Occipital lobe (tissue), 2 donors: ENCODE results near the gene PTTG1. TPM values are rescaled to one million over a fixed set of nuclear protein-coding genes. Genes with fewer than 3 reads are reported as not detected.
"Not testable (repeated sequence)": the region's sequence is repeated elsewhere in the genome, so short reads cannot be mapped to it uniquely, and the experiment has no call there.

ENCODE experiments used
- DNase-seq: peaks from one replicate; lab custom pipeline; 2025; lab: John Stamatoyannopoulos, UW
- total RNA-seq: library from RNA; depleted of rRNA; stranded (reverse); fragments of >200 nt; gene quantifications from one replicate; pipeline ENCODE4 v1.2.3, GENCODE V29; 2014

The PTTG1 gene
- total RNA-seq, 1 donor from 2014 or later: 10.8 TPM

- no peak for DNase-seq
These were observed 1.4 kb downstream of the PTTG1 start for GRCh38 chr5:160423099-160423498.

- no peak for DNase-seq
These were observed 6.0 kb downstream of the PTTG1 start for GRCh38 chr5:160427607-160428006.

GRCh38 chr5:160432196-160432595, 10.5 kb downstream of the PTTG1 start:
- no peak for DNase-seq

GRCh38 chr5:160432787-160433186, 11.1 kb downstream of the PTTG1 start:
- DNase-seq: no peak

GRCh38 chr5:160434022-160434531, 12.4 kb downstream of the PTTG1 start:
- DNase-seq: peak; percentile 65

- DNase-seq: no peak
These were observed 13.9 kb downstream of the PTTG1 start for GRCh38 chr5:160435532-160435931.

GRCh38 chr5:160436017-160436416, 14.4 kb downstream of the PTTG1 start:
- DNase-seq: no peak

GRCh38 chr5:160436661-160437060, 15.0 kb downstream of the PTTG1 start:
- not testable (repeated sequence) for DNase-seq

- no peak for DNase-seq
These were observed 15.6 kb downstream of the PTTG1 start for GRCh38 chr5:160437271-160437670.

- DNase-seq: peak; percentile 38
These were observed 16.9 kb downstream of the PTTG1 start for GRCh38 chr5:160438316-160439204.

GRCh38 chr5:160439205-160439600, 17.5 kb downstream of the PTTG1 start:
- peak; percentile 66 for DNase-seq

- no peak for DNase-seq
These were observed 19.7 kb downstream of the PTTG1 start for GRCh38 chr5:160441311-160441781.

GRCh38 chr5:160442824-160443431, 21.3 kb downstream of the PTTG1 start:
- DNase-seq: no peak

- no peak for DNase-seq
These were observed 22.8 kb downstream of the PTTG1 start for GRCh38 chr5:160444407-160444806.

- DNase-seq: no peak
These were observed 23.5 kb downstream of the PTTG1 start for GRCh38 chr5:160445132-160445531.

GRCh38 chr5:160445751-160446150, 24.1 kb downstream of the PTTG1 start:
- DNase-seq: no peak

- no peak for DNase-seq
These were observed 27.2 kb downstream of the PTTG1 start for GRCh38 chr5:160448886-160449285.

- no peak for DNase-seq
These were observed 27.8 kb downstream of the PTTG1 start for GRCh38 chr5:160449458-160449857.

- DNase-seq: no peak
These were observed 28.7 kb downstream of the PTTG1 start for GRCh38 chr5:160450164-160450932.

GRCh38 chr5:160451281-160451680, 29.6 kb downstream of the PTTG1 start:
- DNase-seq: no peak

GRCh38 chr5:160452036-160452435, 30.4 kb downstream of the PTTG1 start:
- no peak for DNase-seq

- DNase-seq: no peak
These were observed 31.1 kb downstream of the PTTG1 start for GRCh38 chr5:160452795-160453194.
